Adrenal gland (tissue), 12 donors: Measurements from ENCODE around the gene DAP3. TPM values are rescaled to one million over a fixed set of nuclear protein-coding genes. Genes with fewer than 3 reads are reported as not detected.
"Not testable (repeated sequence)": the region's sequence is repeated elsewhere in the genome, so short reads cannot be mapped to it uniquely, and the experiment has no call there.

Experiments
- DNase-seq, 7 donors: peaks; one replicate each; pipeline ENCODE4 v3.0.0-alpha.2; 2019 to 2020
- H3K27ac ChIP-seq, 5 donors: fragments of 200-600 bp; sonication (generic) in 4 of 5; 1 replicate in 3 of 5; 2 replicates in 2 of 5; pipeline versions ENCODE4 v1.5.1 to v1.8.0; 2016 to 2020; ENCODE audit warnings: mild to moderate bottlenecking in 1 of 5
- H3K27me3 ChIP-seq: fragments of 200-600 bp; 2 replicates; pipeline ENCODE4 v1.8.0; 2021
- H3K36me3 ChIP-seq, 2 donors: fragments of 200-600 bp; replicated peaks in 1 of 2; 1 replicate in 1 of 2; 2 replicates in 1 of 2; pipeline versions ENCODE4 v1.5.1 to v1.8.0; 2018 to 2022
- H3K4me1 ChIP-seq, 2 donors: fragments of 200-600 bp; replicated peaks in 1 of 2; 1 replicate in 1 of 2; 2 replicates in 1 of 2; pipeline versions ENCODE4 v1.5.1 to v1.8.0; 2018 to 2021
- H3K4me3 ChIP-seq, 4 donors: fragments of 200-600 bp; sonication (generic) in 3 of 4; one replicate each; pipeline ENCODE4 v1.5.1; 2016 to 2018
- H3K9me3 ChIP-seq, 3 donors: fragments of 200-600 bp; sonication (generic) in 1 of 3; replicated peaks in 1 of 3; 1 replicate in 2 of 3; 2 replicates in 1 of 3; pipeline versions ENCODE4 v1.5.1 to v1.8.0; 2016 to 2021
- CTCF ChIP-seq, 6 experiments: fragments of 450-650 bp in 4 of 6; fragments of 200-600 bp in 2 of 6; sonication (generic) in 1 of 6; IDR thresholded peaks; 1 replicate in 5 of 6; 2 replicates in 1 of 6; pipeline versions ENCODE4 v1.5.1 to v1.8.0; 2016 to 2021; ENCODE audit warnings: antibody characterized with exemption in 6 of 6, mild to moderate bottlenecking in 2 of 6, moderate library complexity in 1 of 6
- POLR2A ChIP-seq, 2 donors: fragments of 450-650 bp; IDR thresholded peaks; one replicate each; pipeline ENCODE4 v1.6.1; 2017; ENCODE audit warnings: antibody characterized with exemption in 2 of 2, mild to moderate bottlenecking in 2 of 2, moderate library complexity in 1 of 2
- WGBS, 4 donors: extraction: QIAGEN DNeasy Blood & Tissue Kit in 2 of 4; methylation state at CpG; one replicate each; pipeline versions ENCODE4 v1.1.5 to v1.1.7; 2013 to 2017; 5-methylcytosine and 5-hydroxymethylcytosine counted together
- intact Hi-C, 2 donors: fragments of 100-400 bp; cut with DNase I; formaldehyde crosslinking; loops; one replicate each; pipeline versions ENCODE4 v1.14.1 to v1.15.0; 2022 to 2023
- polyA plus RNA-seq, 3 donors: library from polyadenylated mRNA; stranded (reverse); fragments of 200-250 nt in 2 of 3; fragments of 350-450 nt in 1 of 3; fragmentation: Illumina TruSeq in 1 of 3; extraction: RNeasy Lipid Tissue Mini Kit (QIAGEN cat#74804) in 1 of 3; gene quantifications; one replicate each; pipeline ENCODE4 v1.2.3, GENCODE V29; 2013 to 2014
- total RNA-seq, 9 donors: library from RNA; depleted of rRNA in 4 of 9; stranded (reverse); fragments of >200 nt in 4 of 9; fragments of 120-200 nt in 1 of 9; fragmentation: NEBNext Ultra II Directional in 1 of 9; extraction: Animal tissue kit (Norgen Biotek cat#: 25700) in 1 of 9; gene quantifications; one replicate each; pipeline versions ENCODE4 v1.1.0 to v1.2.4, GENCODE V29; 2013 to 2023
- donor health status: healthy with polysubstance abuse.
- donor health status: Bipolar disorder and iron deficiency.
- donor health status: DM: yes; HTN: yes; CAD: no.
- donor health status: DM: no; HTN: no; CAD: no.
- donor health status: DM: no; HTN: no; CAD: no.
- donor health status: DM: yes; HTN: yes; CAD: no.

DAP3 gene
- total and polyA plus RNA-seq, 12 donors, result 85.4 to 186 (median 115) TPM

GRCh38 chr1:155759966-155760630 is 71.2 kb downstream of the DAP3 start:
- no peaks in the 10 kb centered on the region for H3K9me3 ChIP-seq
- TF ChIP-seq CTCF (IDR thresholded peaks at IDR 0.05), result no peak
- TF ChIP-seq POLR2A (IDR thresholded peaks at IDR 0.05), result no peak
- no peak overlapping the region for H3K27ac ChIP-seq
- H3K27me3 ChIP-seq, result no peaks in the 10 kb centered on the region
- no peak overlapping the region for H3K4me3 ChIP-seq
- WGBS, 4 donors, result 93 to 99% (median 97%) methylated on average over 4 of the region's 4 CpGs
- intact Hi-C loops, result no loop called here
- no peaks in the 10 kb centered on the region for H3K4me1 ChIP-seq
- peaks cover 0 to 73% of the 10 kb centered on the region in 2 donors for H3K36me3 ChIP-seq
- no peak for DNase-seq

GRCh38 chr1:155760751-155761475 is 72.0 kb downstream of the DAP3 start:
- no peak for DNase-seq
- TF ChIP-seq CTCF (IDR thresholded peaks at IDR 0.05), result no peak
- no peak for TF ChIP-seq POLR2A (IDR thresholded peaks at IDR 0.05)
- Histone ChIP-seq H3K9me3 (no peaks in the 10 kb centered on the region), H3K4me1 (no peaks in the 10 kb centered on the region), H3K4me3 (no peak overlapping the region), H3K27ac (no peak overlapping the region), H3K36me3 (peaks cover 0 to 78% of the 10 kb centered on the region in 2 donors), H3K27me3 (no peaks in the 10 kb centered on the region)
- intact Hi-C loops, result no loop called here
- 84 to 98% (median 91%) methylated on average over 2 of the region's 2 CpGs for WGBS, 4 donors

- intact Hi-C loops, result no loop called here
- 92 to 95% (median 93%) methylated on average over 11 of the region's 11 CpGs for WGBS, 4 donors
- TF ChIP-seq CTCF (IDR thresholded peaks at IDR 0.05), result no peak
- no peak for DNase-seq
- no peaks in the 10 kb centered on the region for H3K9me3 ChIP-seq
- H3K4me1 ChIP-seq, result no peaks in the 10 kb centered on the region
- peaks cover 0 to 78% of the 10 kb centered on the region in 2 donors for H3K36me3 ChIP-seq
- no peak overlapping the region for H3K27ac ChIP-seq
- H3K4me3 ChIP-seq, result no peak overlapping the region
- H3K27me3 ChIP-seq, result no peaks in the 10 kb centered on the region
Observed at GRCh38 chr1:155761736-155762405, 73.0 kb downstream of the DAP3 start.

GRCh38 chr1:155763090-155763815 is 74.4 kb downstream of the DAP3 start:
- H3K4me1 ChIP-seq, H3K27ac ChIP-seq, H3K9me3 ChIP-seq, H3K27me3 ChIP-seq, intact Hi-C loops, H3K4me3 ChIP-seq: not testable (repeated sequence)
- H3K36me3 ChIP-seq, result peaks cover 0 to 81% of the 10 kb centered on the region in 2 donors
- peak; percentile 45 to 79 (median 70) for DNase-seq
- 87 to 93% (median 89%) methylated on average over 6 of the region's 6 CpGs for WGBS, 4 donors

- peaks cover 0 to 78% of the 10 kb centered on the region in 2 donors for H3K36me3 ChIP-seq
- H3K4me3 ChIP-seq, DNase-seq, H3K27me3 ChIP-seq, H3K4me1 ChIP-seq, H3K9me3 ChIP-seq, intact Hi-C loops, H3K27ac ChIP-seq: not testable (repeated sequence)
- 84 to 96% (median 87%) methylated on average over 7 of the region's 7 CpGs for WGBS, 4 donors
Observed at GRCh38 chr1:155763989-155764388, 75.1 kb downstream of the DAP3 start.

GRCh38 chr1:155767399-155767989 is 78.6 kb downstream of the DAP3 start:
- DNase-seq, H3K27me3 ChIP-seq, H3K4me1 ChIP-seq, H3K9me3 ChIP-seq, H3K4me3 ChIP-seq, intact Hi-C loops, H3K27ac ChIP-seq: not testable (repeated sequence)
- WGBS, 4 donors, result 82 to 90% (median 86%) methylated on average over 3 to 4 of the region's 5 CpGs
- peaks cover 0 to 78% of the 10 kb centered on the region in 2 donors for H3K36me3 ChIP-seq
